OCI-M1 (cell line): ENCODE results near the gene HIPK2.

Source experiments
- DNase-seq: peaks from one replicate; lab custom pipeline; 2025; lab: John Stamatoyannopoulos, UW

The HIPK2 gene

DNA sequence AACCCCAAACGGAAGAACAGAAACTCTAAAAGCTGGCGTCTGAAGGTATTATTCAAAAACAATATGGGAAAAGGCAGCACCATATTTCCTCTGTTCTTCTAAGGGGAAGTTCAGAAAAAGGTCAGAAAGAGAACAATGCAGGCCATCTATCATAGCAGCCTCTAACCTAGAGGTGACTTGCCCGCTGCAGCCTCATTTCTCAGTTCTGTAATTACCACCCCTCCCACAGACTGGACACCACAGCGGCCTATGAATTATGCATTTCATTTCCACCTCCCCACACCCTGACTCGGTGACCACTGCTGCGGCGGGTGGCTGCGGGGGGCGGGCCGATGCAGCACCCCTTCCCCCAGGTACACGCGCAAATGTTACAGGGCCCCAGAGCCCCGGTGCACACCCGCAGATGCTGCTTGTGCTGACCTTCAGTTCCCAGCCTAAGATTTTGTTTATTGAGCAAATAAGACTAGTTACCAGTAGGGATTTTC, 128.8 kb downstream of the HIPK2 start:
- DNase-seq = peak; percentile 3

DNA sequence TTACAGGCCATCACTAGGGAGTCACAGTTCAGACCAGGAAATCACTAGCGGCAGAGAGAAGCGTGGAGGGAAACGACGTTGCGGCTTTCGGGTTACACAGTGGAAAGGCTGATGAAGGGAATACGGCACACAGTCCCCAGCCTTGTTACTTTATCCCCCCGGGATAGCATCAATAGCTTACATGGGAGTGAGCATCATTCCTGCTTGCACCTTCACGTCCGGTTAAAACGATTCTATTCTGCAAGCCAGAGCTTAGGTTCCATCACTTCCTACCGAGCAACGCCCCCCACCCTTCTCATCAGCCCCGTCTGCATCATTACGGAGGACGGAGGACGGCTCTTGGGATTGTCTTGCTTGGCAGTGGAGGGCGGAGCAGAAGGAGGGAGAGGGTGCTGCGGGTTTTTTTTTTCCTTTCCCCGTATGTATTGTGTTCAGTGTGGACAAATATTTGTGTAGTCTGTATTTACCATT, 129.4 kb downstream of the HIPK2 start:
- no peak for DNase-seq

GRCh38 chr7:139647814-139648390, 129.9 kb downstream of the HIPK2 start:
- no peak for DNase-seq

- DNase-seq = peak; percentile 3
Measured at GRCh38 chr7:139647085-139647484, 130.7 kb downstream of the HIPK2 start.

DNA sequence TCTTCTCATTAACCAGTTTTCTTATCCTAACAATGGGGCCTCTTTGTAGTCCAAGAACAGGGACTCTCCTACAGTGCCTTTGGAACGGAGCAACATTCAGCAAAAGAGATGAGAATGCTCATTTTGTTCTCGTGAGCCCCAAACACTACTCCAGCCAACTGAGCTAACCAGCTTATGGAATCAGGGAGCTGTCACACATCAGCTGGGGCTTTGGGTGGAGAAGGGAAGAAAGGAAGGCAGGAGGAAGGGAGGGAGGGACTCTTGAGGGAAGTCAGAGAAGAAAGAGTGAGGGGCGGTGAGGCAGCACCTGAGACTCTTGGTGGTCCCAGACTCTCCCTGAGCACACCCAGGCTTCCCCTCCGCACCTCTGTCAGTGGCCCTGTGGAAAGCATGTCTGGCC, 131.2 kb downstream of the HIPK2 start:
- no peak for DNase-seq

- peak; percentile 77 for DNase-seq
Measured at GRCh38 chr7:139645572-139646523, 131.9 kb downstream of the HIPK2 start.

- no peak for DNase-seq
Measured at GRCh38 chr7:139643951-139644585, 133.7 kb downstream of the HIPK2 start.

- no peak for DNase-seq
Measured at GRCh38 chr7:139642283-139642682, 135.5 kb downstream of the HIPK2 start.

GRCh38 chr7:139641337-139641992, 136.3 kb downstream of the HIPK2 start:
- DNase-seq = no peak

DNA sequence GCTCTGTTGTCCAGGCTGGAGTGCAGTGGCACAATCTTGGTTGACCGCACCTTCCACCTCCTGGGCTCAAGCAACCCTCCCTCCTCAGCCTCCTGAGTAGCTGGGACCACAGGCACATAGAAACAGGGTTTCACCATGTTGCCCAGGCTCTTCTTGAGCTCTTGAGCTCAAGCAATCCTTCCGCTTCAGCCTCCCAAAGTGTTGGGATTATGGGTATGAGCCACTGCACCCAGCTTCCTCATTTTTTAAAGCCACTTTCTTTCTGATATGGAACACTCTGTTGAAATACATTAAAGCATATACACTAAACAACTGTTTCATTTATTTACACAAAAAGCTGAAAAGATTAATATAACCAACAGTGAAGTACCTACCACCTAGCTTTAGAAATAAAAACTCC, 137.1 kb downstream of the HIPK2 start:
- DNase-seq = no peak

DNA sequence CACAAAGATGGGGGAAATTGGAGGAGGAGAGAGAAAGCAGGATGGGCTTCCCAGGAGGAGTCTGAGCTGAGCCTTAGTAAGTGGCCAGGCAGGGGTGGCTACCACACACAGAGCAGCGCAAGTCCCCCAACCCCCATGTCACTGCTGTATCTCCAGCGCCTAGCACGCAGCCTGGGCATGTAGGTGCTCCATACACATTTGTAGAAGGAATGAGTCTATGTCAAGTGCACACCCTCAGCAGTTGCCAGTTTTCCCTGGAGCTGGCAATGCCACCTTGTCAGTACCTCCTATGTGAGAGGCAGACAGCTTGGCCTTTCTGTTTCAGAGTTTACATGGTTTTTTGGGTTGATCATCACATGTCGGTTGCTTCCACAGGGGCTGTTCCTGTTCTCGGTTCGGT, 138.2 kb downstream of the HIPK2 start:
- DNase-seq = no peak

DNA sequence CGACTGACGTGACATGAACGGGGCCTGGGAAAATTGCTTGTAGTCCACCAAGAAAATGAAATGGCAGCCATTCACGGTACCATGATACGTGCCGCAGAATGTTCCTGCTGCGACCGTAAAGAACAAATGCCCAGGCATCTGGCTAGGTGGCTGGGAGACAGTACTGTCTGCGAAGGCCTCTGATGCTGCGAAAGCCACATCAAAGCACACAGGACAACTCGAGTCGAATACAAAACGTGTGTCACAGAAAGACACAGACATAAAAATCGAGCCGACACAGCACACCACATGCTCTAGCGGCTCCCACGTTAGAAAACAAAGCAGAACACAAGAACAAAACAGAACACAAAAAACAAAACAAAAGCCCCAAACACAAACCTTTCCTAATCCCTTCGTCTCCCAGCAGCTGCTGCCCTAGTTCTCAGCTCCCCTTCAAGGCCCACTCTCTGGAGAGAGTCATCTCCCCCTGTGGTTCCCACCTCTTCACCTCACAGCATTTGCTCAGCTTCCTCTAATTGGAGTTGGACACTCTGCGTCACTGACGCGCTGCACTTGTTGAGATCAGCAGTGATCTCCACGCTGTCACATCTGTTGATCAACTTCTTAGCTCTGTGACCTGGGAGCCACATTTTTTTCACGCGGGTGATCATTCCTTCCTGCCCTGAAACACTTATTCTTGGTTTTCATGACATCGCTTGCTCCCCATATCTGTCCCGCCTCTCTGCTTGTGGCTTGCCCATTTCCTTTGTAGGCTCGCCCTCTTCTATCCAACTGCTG, 142.1 kb downstream of the HIPK2 start:
- DNase-seq = no peak

DNA sequence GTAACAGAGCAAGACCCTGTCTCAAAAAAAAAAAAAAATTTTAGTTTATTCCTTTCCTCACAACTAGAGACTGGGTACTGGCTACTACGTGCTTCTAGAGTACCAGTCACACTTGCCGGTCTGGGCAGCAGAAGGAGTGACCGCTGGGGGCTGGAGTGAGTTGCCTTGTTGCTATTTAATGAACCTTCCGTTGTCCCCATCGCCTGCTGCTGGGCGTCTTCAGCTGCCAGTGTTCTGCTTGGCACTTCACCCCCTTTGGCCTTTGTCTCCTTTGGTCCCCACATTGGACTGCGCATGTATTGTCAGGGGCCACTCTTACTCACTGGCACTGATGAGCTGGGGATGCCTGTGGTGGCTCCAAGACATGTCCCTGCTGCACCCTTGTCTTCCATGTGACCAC, 143.7 kb downstream of the HIPK2 start:
- no peak for DNase-seq

GRCh38 chr7:139631520-139632031, 146.2 kb downstream of the HIPK2 start:
- DNase-seq = no peak

DNA sequence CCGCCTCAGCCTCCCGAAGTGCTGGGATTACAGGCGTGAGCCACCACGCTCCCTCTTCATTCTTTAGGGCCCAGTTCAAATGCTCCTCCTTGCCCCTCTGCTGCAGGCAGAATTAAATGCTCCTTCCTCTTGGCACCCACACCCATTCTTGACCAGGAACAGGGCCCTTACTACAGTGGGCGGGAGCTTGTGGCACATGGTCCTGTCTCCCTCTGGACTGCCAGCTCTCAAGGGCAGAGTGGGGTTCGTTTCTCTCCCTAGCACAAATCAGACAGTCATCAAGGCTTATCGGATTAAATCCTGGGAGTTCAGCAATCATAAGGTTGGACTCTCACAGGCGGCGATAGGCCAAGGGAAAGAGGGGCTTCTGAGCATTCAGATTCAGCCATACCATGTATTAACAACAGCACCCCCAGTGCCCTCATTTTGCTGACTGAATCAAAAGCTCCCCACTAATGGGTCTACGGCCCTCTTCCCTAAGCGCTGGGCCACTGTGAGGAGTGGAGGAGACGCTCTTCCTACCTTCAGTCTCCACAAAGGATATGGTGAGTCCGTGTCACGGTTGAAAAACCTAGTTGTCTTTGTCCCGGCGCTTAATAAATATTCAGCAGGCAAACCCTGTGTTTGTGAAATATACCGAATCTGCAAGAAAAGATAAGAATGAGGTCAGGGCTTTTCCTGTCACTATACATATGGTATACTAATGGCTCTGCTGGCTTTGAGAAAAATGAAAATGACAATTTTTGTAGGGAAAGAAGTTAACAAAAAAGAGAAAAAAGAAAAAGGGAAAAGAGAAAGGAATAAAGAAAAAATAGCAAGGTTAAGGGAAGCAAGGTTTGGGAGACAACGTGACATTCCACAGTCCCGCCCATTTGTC, 146.9 kb downstream of the HIPK2 start:
- DNase-seq = no peak

GRCh38 chr7:139629392-139630082, 148.3 kb downstream of the HIPK2 start:
- DNase-seq = no peak

DNA sequence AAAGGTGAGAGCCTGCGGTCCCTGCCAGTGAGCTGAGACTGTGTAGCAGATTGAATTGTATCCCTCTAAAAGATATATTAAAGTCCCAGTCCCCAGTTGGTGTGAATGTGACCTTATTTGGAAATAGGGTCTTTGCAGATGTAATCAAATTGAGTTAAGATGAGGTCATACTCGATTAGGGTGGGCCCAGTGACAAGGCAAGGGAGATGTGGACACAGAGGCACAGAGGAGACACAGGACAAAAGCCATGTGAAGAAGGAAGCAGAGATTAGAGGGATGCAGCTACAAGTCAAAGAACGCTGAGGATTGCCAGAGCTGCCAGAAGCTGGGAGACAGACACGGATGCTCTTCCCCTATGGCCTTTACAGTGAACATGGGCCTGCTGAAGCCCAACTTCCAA, 150.0 kb downstream of the HIPK2 start:
- no peak for DNase-seq

- DNase-seq = no peak
Measured at GRCh38 chr7:139626817-139627216, 151.0 kb downstream of the HIPK2 start.

DNA sequence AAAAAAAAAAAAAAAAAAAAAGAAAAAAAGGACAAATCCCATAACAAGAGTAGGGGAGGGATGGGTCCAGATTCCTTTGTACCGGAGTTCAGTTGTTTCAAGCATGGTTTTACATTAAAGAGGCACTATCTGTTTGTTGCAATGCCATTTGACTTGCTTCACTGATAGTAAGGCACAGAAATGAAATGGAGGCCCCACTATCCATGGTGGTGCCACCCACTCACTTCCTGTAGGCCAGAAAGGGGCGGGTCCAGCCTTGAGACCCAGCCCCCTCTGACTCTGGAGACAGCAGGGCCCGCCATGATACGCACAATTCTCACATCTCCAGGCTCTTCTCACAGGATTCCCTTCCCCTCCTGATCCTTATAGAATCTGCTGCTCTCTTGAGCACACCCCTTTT, 154.3 kb downstream of the HIPK2 start:
- DNase-seq = no peak
